GM12892 (cell line): ENCODE measurements around the gene PLK3.

Experiments used
- POLR2A ChIP-seq: IDR thresholded peaks from 2 replicates; pipeline ENCODE4 v1.6.1; 2011; ENCODE audit warnings: low read depth, low read length, control low read depth
- POLR2AphosphoS5 ChIP-seq: IDR thresholded peaks from 2 replicates; pipeline ENCODE4 v1.6.1; 2011; ENCODE audit warnings: low read depth, low read length, control low read depth

DNA sequence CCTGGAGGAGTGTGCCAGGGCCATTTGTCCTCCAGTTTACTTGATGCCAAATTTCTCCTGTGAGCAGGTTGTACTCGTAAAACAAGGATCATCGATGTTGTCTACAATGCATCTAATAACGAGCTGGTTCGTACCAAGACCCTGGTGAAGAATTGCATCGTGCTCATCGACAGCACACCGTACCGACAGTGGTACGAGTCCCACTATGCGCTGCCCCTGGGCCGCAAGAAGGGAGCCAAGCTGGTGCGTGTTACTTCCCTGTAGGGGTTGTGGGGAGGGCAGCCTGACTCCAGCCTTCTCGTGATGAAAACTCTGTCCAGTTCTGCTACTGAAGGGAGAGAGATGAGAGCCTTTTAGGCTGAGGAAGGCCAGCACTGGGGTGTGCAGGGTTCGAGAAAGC is 22.6 kb upstream of the PLK3 start:
- TF ChIP-seq POLR2A: no peak
- no peak for TF ChIP-seq POLR2AphosphoS5
